ENCODE measurements around the gene GRIK3.

The GRIK3 gene

GRCh38 chr1:36955016-36955415, 79.3 kb downstream of the GRIK3 start:
- Histone ChIP-seq H2AFZ (ENCODE audit: low read depth, low read length) (no peak overlapping the region), H3K9me3 (ENCODE audit: control insufficient read depth, low read length) (no peaks in the 10 kb centered on the region), H3K4ac (ENCODE audit: low read depth in 1 of 2, low read length in 2 of 2) (no peak overlapping the region), H3K4me1 (ENCODE audit: control insufficient read depth, insufficient read depth, low read depth, low read length) (no peaks in the 10 kb centered on the region), H3K23ac (ENCODE audit: low read length in 2 of 2) (no peak overlapping the region), H2BK15ac (ENCODE audit: low read depth, poor library complexity, severe bottlenecking) (no peak overlapping the region), H3K27me3 (ENCODE audit: control insufficient read depth in 1 of 2, insufficient read depth in 1 of 2, low read length in 2 of 2) (peaks cover 0 to 10% of the 10 kb centered on the region in 2 experiments), H2BK120ac (ENCODE audit: low read depth, low read length) (no peak overlapping the region), H3K79me1 (replicated peaks; ENCODE audit: low read length, poor library complexity, severe bottlenecking) (no peaks in the 10 kb centered on the region), H3K9ac (ENCODE audit: low read length) (no peak overlapping the region), H3K36me3 (ENCODE audit: control insufficient read depth in 1 of 2, insufficient read depth in 2 of 2, low read depth in 1 of 2, low read length in 2 of 2) (no peaks in the 10 kb centered on the region), H2BK5ac (ENCODE audit: low read depth, low read length, poor library complexity, severe bottlenecking) (no peak overlapping the region), H3K18ac (ENCODE audit: low read depth in 1 of 2, low read length in 2 of 2) (no peak overlapping the region), H3K4me3 (ENCODE audit: insufficient read depth in 1 of 2, low read depth in 1 of 2, low read length in 2 of 2) (no peak overlapping the region), H2AK5ac (ENCODE audit: low read length, severe bottlenecking) (no peak overlapping the region), H2BK12ac (ENCODE audit: low read length in 2 of 2) (no peak overlapping the region), H4K8ac (ENCODE audit: low read length) (no peak overlapping the region), H4K91ac (ENCODE audit: low read length) (no peak overlapping the region), H3K14ac (ENCODE audit: low read length in 2 of 2) (no peak overlapping the region), H3K27ac (ENCODE audit: low read length, poor library complexity, severe bottlenecking) (no peak overlapping the region), H3K4me2 (ENCODE audit: low read length, poor library complexity, severe bottlenecking) (no peak overlapping the region)
- 83% methylated on average over 7 of the region's 7 CpGs for WGBS
- no peak for DNase-seq

GRCh38 chr1:36953061-36953460, 81.3 kb downstream of the GRIK3 start:
- H2BK15ac ChIP-seq (ENCODE audit: low read depth, poor library complexity, severe bottlenecking), result no peak overlapping the region
- H4K8ac ChIP-seq (ENCODE audit: low read length), result no peak overlapping the region
- H3K4me3 ChIP-seq (ENCODE audit: insufficient read depth in 1 of 2, low read depth in 1 of 2, low read length in 2 of 2), result no peak overlapping the region
- 51% methylated on average over 5 of the region's 5 CpGs for WGBS
- no peak overlapping the region for H3K18ac ChIP-seq (ENCODE audit: low read depth in 1 of 2, low read length in 2 of 2)
- no peak overlapping the region for H2BK120ac ChIP-seq (ENCODE audit: low read depth, low read length)
- no peak overlapping the region for H3K23ac ChIP-seq (ENCODE audit: low read length in 2 of 2)
- no peak overlapping the region for H2BK5ac ChIP-seq (ENCODE audit: low read depth, low read length, poor library complexity, severe bottlenecking)
- H3K4ac ChIP-seq (ENCODE audit: low read depth in 1 of 2, low read length in 2 of 2), result no peak overlapping the region
- H3K9me3 ChIP-seq (ENCODE audit: control insufficient read depth, low read length), result no peaks in the 10 kb centered on the region
- H2BK12ac ChIP-seq (ENCODE audit: low read length in 2 of 2), result no peak overlapping the region
- H2AFZ ChIP-seq (ENCODE audit: low read depth, low read length), result no peak overlapping the region
- no peaks in the 10 kb centered on the region for H3K4me1 ChIP-seq (ENCODE audit: control insufficient read depth, insufficient read depth, low read depth, low read length)
- no peak overlapping the region for H3K4me2 ChIP-seq (ENCODE audit: low read length, poor library complexity, severe bottlenecking)
- no peaks in the 10 kb centered on the region for H3K79me1 ChIP-seq (replicated peaks; ENCODE audit: low read length, poor library complexity, severe bottlenecking)
- no peak for DNase-seq
- H3K27ac ChIP-seq (ENCODE audit: low read length, poor library complexity, severe bottlenecking), result no peak overlapping the region
- H2AK5ac ChIP-seq (ENCODE audit: low read length, severe bottlenecking), result no peak overlapping the region
- no peak overlapping the region for H4K91ac ChIP-seq (ENCODE audit: low read length)
- H3K14ac ChIP-seq (ENCODE audit: low read length in 2 of 2), result no peak overlapping the region
- H3K9ac ChIP-seq (ENCODE audit: low read length), result no peak overlapping the region
- no peaks in the 10 kb centered on the region for H3K36me3 ChIP-seq (ENCODE audit: control insufficient read depth in 1 of 2, insufficient read depth in 2 of 2, low read depth in 1 of 2, low read length in 2 of 2)
- H3K27me3 ChIP-seq (ENCODE audit: control insufficient read depth in 1 of 2, insufficient read depth in 1 of 2, low read length in 2 of 2), result peaks cover 0 to 10% of the 10 kb centered on the region in 2 experiments

- H3K4me1 ChIP-seq (ENCODE audit: control insufficient read depth, insufficient read depth, low read depth, low read length), result no peaks in the 10 kb centered on the region
- H2AFZ ChIP-seq (ENCODE audit: low read depth, low read length), result no peak overlapping the region
- no peak overlapping the region for H4K8ac ChIP-seq (ENCODE audit: low read length)
- no peak overlapping the region for H3K27ac ChIP-seq (ENCODE audit: low read length, poor library complexity, severe bottlenecking)
- H3K9me3 ChIP-seq (ENCODE audit: control insufficient read depth, low read length), result no peaks in the 10 kb centered on the region
- H2BK12ac ChIP-seq (ENCODE audit: low read length in 2 of 2), result no peak overlapping the region
- H3K4ac ChIP-seq (ENCODE audit: low read depth in 1 of 2, low read length in 2 of 2), result no peak overlapping the region
- H2BK5ac ChIP-seq (ENCODE audit: low read depth, low read length, poor library complexity, severe bottlenecking), result no peak overlapping the region
- WGBS, result 77% methylated on average over 4 of the region's 5 CpGs
- no peaks in the 10 kb centered on the region for H3K36me3 ChIP-seq (ENCODE audit: control insufficient read depth in 1 of 2, insufficient read depth in 2 of 2, low read depth in 1 of 2, low read length in 2 of 2)
- DNase-seq, result no peak
- H4K91ac ChIP-seq (ENCODE audit: low read length), result no peak overlapping the region
- no peak overlapping the region for H2BK15ac ChIP-seq (ENCODE audit: low read depth, poor library complexity, severe bottlenecking)
- H3K18ac ChIP-seq (ENCODE audit: low read depth in 1 of 2, low read length in 2 of 2), result no peak overlapping the region
- H3K23ac ChIP-seq (ENCODE audit: low read length in 2 of 2), result no peak overlapping the region
- no peak overlapping the region for H3K9ac ChIP-seq (ENCODE audit: low read length)
- no peak overlapping the region for H3K4me2 ChIP-seq (ENCODE audit: low read length, poor library complexity, severe bottlenecking)
- no peaks in the 10 kb centered on the region for H3K79me1 ChIP-seq (replicated peaks; ENCODE audit: low read length, poor library complexity, severe bottlenecking)
- no peak overlapping the region for H3K4me3 ChIP-seq (ENCODE audit: insufficient read depth in 1 of 2, low read depth in 1 of 2, low read length in 2 of 2)
- no peak overlapping the region for H2AK5ac ChIP-seq (ENCODE audit: low read length, severe bottlenecking)
- H3K14ac ChIP-seq (ENCODE audit: low read length in 2 of 2), result no peak overlapping the region
- no peak overlapping the region for H2BK120ac ChIP-seq (ENCODE audit: low read depth, low read length)
- peaks cover 0 to 10% of the 10 kb centered on the region in 2 experiments for H3K27me3 ChIP-seq (ENCODE audit: control insufficient read depth in 1 of 2, insufficient read depth in 1 of 2, low read length in 2 of 2)
Observed at GRCh38 chr1:36951761-36952160, 82.6 kb downstream of the GRIK3 start.

- H3K14ac ChIP-seq (ENCODE audit: low read length in 2 of 2), result no peak overlapping the region
- no peak overlapping the region for H2AFZ ChIP-seq (ENCODE audit: low read depth, low read length)
- H2BK12ac ChIP-seq (ENCODE audit: low read length in 2 of 2), result no peak overlapping the region
- no peak overlapping the region for H2AK5ac ChIP-seq (ENCODE audit: low read length, severe bottlenecking)
- WGBS, result 64% methylated on average over 7 of the region's 7 CpGs
- H3K36me3 ChIP-seq (ENCODE audit: control insufficient read depth in 1 of 2, insufficient read depth in 2 of 2, low read depth in 1 of 2, low read length in 2 of 2), result no peaks in the 10 kb centered on the region
- H3K4me2 ChIP-seq (ENCODE audit: low read length, poor library complexity, severe bottlenecking), result no peak overlapping the region
- H4K8ac ChIP-seq (ENCODE audit: low read length), result no peak overlapping the region
- no peak overlapping the region for H3K4ac ChIP-seq (ENCODE audit: low read depth in 1 of 2, low read length in 2 of 2)
- no peak overlapping the region for H2BK5ac ChIP-seq (ENCODE audit: low read depth, low read length, poor library complexity, severe bottlenecking)
- H4K91ac ChIP-seq (ENCODE audit: low read length), result no peak overlapping the region
- peaks cover 0 to 10% of the 10 kb centered on the region in 2 experiments for H3K27me3 ChIP-seq (ENCODE audit: control insufficient read depth in 1 of 2, insufficient read depth in 1 of 2, low read length in 2 of 2)
- H2BK120ac ChIP-seq (ENCODE audit: low read depth, low read length), result no peak overlapping the region
- no peaks in the 10 kb centered on the region for H3K79me1 ChIP-seq (replicated peaks; ENCODE audit: low read length, poor library complexity, severe bottlenecking)
- no peak overlapping the region for H3K18ac ChIP-seq (ENCODE audit: low read depth in 1 of 2, low read length in 2 of 2)
- H3K4me3 ChIP-seq (ENCODE audit: insufficient read depth in 1 of 2, low read depth in 1 of 2, low read length in 2 of 2), result no peak overlapping the region
- no peaks in the 10 kb centered on the region for H3K9me3 ChIP-seq (ENCODE audit: control insufficient read depth, low read length)
- H2BK15ac ChIP-seq (ENCODE audit: low read depth, poor library complexity, severe bottlenecking), result no peak overlapping the region
- no peak for DNase-seq
- H3K4me1 ChIP-seq (ENCODE audit: control insufficient read depth, insufficient read depth, low read depth, low read length), result no peaks in the 10 kb centered on the region
- H3K23ac ChIP-seq (ENCODE audit: low read length in 2 of 2), result no peak overlapping the region
- no peak overlapping the region for H3K9ac ChIP-seq (ENCODE audit: low read length)
- H3K27ac ChIP-seq (ENCODE audit: low read length, poor library complexity, severe bottlenecking), result no peak overlapping the region
Observed at GRCh38 chr1:36951292-36951750, 83.0 kb downstream of the GRIK3 start.

Data from mesenchymal stem cell (in vitro differentiated cells and primary cell).